GM12875 (cell line): ENCODE results near the gene PIK3R1.

Experiments
- H3K4me3 ChIP-seq: one replicate; pipeline ENCODE4 v1.5.1; 2011; ENCODE audit warnings: low read depth, low read length, control low read depth
- CTCF ChIP-seq: IDR thresholded peaks from 2 replicates; pipeline ENCODE4 v1.5.1; 2011; ENCODE audit warnings: low read depth, mild to moderate bottlenecking, control low read depth, inconsistent platforms, low read length, moderate library complexity, borderline replicate concordance; ENCODE audit not compliant: insufficient read depth

PIK3R1 gene

GRCh38 chr5:68299575-68299974 lies 84.0 kb downstream of the PIK3R1 start:
- no peak for TF ChIP-seq CTCF
- H3K4me3 ChIP-seq, result no peak overlapping the region

GRCh38 chr5:68303038-68303738 lies 87.6 kb downstream of the PIK3R1 start:
- H3K4me3 ChIP-seq, result no peak overlapping the region
- no peak for TF ChIP-seq CTCF

- TF ChIP-seq CTCF, result no peak
- no peak overlapping the region for H3K4me3 ChIP-seq
Observed at GRCh38 chr5:68303754-68304420, 88.3 kb downstream of the PIK3R1 start.

- no peak overlapping the region for H3K4me3 ChIP-seq
- no peak for TF ChIP-seq CTCF
Observed at GRCh38 chr5:68304421-68305052, 89.0 kb downstream of the PIK3R1 start.

GRCh38 chr5:68305223-68305870 lies 89.8 kb downstream of the PIK3R1 start:
- no peak for TF ChIP-seq CTCF
- no peak overlapping the region for H3K4me3 ChIP-seq

GRCh38 chr5:68306361-68307014 lies 90.9 kb downstream of the PIK3R1 start:
- H3K4me3 ChIP-seq, result no peak overlapping the region

More at GRCh38 chr5:68306361-68307014, 90.9 kb downstream of the PIK3R1 start:
- no peak for TF ChIP-seq CTCF
